HL-60/S4 (cell line): ENCODE measurements around the gene NKAIN2.

ENCODE experiments used
- in situ Hi-C: fragments of 300-500 bp; cut with MboI; formaldehyde crosslinking; loops from 2 replicates; pipeline ENCODE4 v1.14.3; 2022; ENCODE audit warnings: low sequenced_read_pairs

NKAIN2 gene

DNA sequence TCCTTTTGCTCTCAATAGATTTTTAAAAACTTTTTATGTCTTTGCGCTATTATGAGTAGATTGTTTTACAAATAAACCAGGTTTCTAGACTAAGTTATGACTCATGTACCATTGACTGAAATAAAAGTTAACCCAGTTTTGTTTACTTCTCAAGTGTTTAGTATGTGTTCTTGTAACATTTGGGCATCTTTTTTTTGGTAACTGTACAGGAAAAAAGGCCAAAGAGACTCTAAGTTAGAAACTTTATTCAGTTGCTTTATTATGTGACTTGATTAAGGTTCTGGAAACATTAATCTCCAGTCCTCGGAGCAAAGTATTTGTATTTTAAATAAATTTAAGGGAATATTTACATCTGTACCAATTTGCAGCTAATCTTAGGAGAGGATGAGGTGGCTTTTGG, 2.9 kb downstream of the NKAIN2 start:
- in situ Hi-C loops: no loop called here

DNA sequence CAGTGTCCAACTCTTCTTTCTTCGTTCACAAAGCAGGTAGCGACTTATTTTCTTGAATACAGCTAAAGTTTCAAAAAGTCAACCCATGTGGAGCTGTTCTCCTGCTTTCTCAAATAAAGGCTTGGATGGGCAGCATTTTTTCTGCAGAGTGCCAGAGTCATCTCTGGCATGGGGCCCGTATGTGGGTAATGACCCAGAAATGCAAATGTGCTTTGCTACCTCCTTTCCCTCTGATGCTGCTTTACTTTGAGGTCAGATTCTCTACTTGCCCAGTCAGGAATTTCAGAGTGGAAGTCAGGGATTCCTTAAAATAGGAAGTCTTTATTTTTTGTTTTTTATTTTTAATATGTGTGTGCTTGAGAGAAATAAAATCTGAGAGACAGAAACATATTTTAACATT, 4.9 kb downstream of the NKAIN2 start:
- in situ Hi-C loops: no loop called here

DNA sequence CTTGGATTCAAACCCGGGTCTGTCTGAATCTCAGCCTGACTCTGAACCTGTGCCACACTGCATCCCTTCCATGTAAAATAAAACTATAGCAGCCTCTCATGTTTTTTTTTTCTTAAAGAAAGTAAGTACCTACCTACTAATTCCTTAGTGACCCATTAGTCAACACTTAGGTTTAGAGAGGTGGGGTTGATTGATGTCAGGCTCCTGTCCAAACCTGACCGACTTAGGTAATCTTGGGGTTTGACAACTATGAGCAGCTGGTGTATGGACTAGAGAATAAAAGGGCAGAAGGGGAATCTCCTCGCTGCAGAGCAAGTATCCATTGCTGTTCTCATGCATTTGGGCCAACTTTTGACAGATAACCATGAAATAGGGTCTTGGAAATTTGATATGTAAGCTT, 6.5 kb downstream of the NKAIN2 start:
- in situ Hi-C loops: no loop called here

DNA sequence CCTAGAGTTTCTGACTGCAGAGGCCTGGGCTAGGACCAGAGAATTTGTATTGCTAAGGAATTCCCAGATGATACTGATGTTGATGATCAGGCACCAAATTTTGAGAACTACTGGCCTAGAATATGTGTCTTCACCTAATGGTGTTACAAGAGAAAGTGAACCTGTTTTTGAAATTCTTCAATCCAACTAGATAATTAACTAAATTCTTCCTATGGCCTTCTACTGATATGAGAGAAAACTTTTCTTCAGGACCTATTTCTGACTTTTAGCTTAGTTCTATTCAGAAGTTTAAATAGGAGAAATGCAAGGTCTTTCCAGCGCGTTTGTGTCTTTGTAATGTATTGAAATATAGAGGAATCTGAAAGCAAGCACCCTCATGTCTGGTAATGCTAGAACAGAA, 7.3 kb downstream of the NKAIN2 start:
- in situ Hi-C loops: no loop called here

GRCh38 chr6:123811378-123811777, 7.7 kb downstream of the NKAIN2 start:
- in situ Hi-C loops: no loop called here

DNA sequence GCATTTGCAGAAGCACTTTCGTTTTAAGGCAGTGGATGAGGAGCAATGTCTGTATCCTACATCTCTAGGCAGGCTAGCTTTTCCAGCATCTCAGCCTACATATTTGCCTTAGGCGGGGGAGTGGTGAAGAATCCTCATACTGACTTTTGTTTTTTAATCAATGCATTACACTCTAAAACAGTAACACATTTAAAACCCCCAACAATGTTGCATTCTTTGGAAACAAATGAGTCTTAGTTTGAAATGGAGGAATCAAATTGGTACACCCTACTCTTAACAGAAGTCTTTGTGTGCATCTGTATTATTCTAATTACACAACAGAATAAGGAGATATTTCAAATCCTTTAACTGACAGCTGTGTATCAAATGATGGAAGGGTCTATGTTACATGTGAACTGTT, 9.0 kb downstream of the NKAIN2 start:
- in situ Hi-C loops: no loop called here

DNA sequence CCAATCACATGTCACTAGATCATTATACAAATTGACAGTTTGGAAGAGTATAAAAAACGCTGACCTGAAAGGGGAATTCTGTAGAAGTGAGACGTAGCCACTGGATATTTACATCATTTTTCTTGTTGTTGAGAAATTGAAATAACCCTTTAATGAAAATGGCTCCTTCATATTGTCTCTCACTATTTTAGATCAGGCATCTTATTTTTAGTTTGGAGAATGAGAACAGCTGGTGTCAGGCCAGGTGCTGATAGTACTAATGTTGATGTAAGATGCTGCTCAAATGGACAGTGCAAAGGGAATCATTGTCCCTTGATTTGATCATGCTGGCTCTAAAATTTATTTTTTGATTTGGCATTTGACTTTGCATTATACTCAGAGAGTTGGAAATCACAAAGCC, 17.4 kb downstream of the NKAIN2 start:
- in situ Hi-C loops: no loop called here

- in situ Hi-C loops: no loop called here
These were observed 25.8 kb downstream of the NKAIN2 start for GRCh38 chr6:123829302-123829953.

DNA sequence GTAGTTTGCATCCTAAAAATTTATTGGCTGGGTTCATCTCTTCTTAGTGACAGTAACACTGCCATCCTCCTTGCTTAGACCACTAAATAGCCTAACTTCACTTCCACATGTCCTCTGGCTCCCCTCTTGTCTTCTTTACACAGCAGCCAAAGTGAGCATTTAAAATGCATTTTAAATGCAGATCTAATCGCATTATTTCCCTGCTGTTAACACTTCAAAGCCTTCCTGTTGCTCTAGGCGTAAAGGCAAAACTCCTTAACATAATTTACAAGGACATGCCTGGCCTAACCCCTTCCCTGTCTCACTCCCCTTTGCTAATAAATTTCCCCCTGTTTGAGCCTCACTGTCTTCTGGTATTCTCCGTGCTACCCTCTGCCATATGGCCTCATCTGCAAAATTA, 26.5 kb downstream of the NKAIN2 start:
- in situ Hi-C loops: no loop called here

DNA sequence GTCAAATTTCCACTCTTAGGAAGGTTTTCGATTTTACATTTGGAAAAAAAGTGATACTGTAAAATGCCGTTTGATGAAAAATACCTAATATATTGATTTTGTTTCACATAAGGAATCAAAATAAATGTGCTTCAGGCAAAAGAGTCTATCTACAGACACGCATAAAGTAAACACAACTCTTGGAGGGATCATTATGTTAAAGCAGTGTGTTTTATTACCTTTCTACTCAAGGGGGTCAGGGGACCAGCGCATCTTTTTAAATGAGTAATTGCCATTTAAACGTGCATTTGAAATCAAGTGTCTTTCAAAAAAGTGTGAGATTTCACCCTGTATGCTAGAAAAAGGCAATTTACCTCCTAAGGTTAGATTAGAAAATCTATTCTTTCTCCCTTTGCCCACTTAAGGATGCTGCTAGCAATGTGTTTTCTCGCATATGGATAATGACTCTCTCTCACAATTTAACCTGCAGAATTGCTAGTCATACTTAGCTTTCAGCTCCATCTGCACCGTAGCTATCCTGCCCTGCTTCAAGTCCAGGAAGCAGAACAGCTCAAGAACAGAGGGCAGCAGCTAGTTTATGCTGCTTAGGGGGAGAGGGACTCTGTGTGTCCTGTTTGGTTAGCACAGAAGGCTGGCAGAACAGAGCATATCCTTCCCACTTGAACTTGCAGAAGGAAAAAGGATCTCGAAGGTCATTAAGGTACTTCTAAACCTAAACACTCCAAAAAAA, 35.0 kb downstream of the NKAIN2 start:
- in situ Hi-C loops: no loop called here

DNA sequence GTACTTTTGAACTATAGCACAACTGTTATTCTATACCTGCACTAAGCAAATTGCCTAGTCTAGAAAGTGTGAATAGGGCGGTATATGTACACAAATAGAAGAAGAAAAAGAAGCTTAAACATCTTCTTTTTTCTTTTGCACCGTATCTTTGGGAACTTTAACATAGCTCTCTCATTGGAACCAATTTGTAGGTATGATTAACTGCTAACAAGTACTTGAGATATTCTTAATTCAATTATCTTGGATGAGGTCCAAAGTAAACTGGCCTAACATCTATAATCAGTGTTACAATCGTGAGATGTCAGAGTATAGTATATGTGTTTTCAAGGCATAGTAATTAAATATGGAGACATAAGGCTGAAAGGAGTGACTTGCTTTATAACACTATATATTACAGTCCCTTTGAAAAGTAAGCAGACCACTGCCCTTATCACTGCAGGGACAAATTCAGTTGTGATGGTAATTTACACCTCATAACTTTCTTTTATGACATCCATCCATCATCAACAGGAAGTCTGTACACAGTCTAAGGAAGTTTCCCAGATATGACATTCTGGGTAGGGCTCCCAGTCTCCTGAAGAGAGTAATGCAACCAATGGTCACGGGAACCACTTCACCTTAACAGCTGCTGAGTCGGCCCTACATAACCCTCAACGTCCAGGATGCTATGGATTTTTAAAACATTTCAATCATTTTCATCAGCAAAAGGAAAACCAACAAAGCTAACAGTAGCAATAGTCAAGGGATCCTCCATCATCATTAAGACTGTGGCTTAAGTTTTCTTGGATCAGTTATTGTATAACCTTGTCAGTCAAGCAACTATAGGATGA, 37.6 kb downstream of the NKAIN2 start:
- in situ Hi-C loops: no loop called here

GRCh38 chr6:123844011-123844410, 40.3 kb downstream of the NKAIN2 start:
- in situ Hi-C loops: no loop called here

DNA sequence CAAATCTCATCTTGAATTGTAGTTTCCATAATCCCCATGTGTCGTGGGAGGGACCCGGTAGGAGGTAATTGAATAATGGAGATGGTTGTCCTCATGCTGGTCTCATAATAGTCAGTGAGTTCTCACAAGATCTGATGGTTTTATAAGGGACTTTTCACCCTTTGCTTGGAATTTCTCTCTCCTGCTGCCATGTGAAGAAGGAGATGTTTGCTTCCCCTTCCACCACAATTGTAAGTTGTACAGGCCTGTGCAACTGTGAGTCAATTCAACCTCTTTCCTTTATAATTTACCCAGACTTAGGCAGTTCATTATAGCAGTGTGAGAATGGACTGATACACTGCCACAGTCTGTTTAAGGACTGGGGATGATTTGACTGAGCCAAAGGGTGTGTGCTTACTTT, 44.7 kb downstream of the NKAIN2 start:
- in situ Hi-C loops: no loop called here

- in situ Hi-C loops: no loop called here
These were observed 45.7 kb downstream of the NKAIN2 start for GRCh38 chr6:123849406-123849805.

DNA sequence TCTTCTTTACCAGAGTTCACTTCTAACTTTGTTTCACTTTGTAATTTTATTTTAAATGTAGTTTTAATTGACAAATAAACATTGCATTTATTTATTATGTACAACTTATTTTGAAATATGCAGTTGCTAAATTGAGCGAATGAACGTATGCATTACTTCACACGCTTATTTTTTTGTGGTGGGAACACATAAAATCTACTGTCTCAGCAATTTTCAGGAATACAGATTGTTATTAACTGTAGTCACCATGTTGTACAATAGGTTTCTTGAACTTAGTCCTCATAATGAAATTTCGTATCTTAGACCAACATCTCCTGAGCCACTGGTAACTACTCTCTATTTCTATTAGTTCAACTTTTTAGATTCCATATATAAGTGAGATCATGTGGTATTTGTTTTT, 46.9 kb downstream of the NKAIN2 start:
- in situ Hi-C loops: no loop called here

DNA sequence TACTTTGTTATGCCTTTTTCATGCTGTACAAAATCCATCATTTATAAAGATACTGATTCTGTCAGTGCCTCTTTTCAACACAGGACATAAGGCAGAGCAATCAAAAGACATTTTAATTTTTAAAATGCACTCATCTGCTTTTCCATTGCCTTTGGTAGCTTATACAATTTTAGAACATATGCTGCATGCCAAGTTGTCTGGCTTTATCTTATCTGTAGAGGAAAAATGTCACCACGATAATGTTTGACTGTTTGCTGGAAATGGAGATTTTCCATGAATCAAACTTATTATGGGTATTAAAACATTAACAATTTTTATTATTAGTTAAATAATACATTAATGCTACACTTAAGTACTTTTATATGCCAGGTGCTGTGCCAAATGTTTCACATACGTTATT, 50.5 kb downstream of the NKAIN2 start:
- in situ Hi-C loops: no loop called here

GRCh38 chr6:123855506-123855905, 51.8 kb downstream of the NKAIN2 start:
- in situ Hi-C loops: no loop called here

- in situ Hi-C loops: no loop called here
These were observed 55.6 kb downstream of the NKAIN2 start for GRCh38 chr6:123859291-123859690.

DNA sequence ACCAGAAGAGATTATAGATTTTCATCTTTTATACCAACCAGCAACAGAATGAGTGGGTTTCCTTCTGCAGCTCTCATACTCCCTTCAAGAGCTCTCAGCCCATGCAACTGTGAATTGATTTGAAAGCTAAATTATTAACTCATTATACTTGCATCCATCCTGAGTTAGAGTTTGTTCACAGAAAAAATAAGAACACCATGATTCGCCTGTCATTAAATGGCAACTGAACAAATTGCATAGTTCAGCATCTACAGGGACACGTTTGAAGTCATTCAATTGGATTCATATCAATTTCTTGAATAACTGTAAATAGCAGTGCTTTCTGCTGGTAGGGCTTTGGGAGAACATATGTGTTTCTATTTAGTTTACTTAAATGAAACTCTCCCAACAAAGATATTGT, 65.7 kb downstream of the NKAIN2 start:
- in situ Hi-C loops: no loop called here

DNA sequence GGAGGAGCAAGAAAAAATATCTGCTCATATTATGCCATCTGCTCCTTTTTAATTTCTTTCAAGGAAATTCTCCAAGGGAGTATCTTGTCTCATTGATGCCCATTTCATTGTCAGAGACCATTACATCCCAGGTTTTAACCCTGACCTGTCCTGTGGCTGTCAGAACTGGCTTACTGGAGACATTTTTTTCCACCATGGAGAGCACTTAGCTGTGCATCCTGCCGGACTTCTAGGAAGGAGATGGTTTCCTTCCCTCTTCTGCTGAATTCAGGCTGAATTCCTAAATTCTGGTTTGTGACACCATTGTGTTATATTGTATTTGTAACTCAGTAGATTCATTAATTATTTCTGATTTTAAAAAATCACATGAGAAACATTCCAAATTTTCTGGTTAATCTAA, 70.3 kb downstream of the NKAIN2 start:
- in situ Hi-C loops: no loop called here

GRCh38 chr6:123875784-123876183, 72.1 kb downstream of the NKAIN2 start:
- in situ Hi-C loops: no loop called here

DNA sequence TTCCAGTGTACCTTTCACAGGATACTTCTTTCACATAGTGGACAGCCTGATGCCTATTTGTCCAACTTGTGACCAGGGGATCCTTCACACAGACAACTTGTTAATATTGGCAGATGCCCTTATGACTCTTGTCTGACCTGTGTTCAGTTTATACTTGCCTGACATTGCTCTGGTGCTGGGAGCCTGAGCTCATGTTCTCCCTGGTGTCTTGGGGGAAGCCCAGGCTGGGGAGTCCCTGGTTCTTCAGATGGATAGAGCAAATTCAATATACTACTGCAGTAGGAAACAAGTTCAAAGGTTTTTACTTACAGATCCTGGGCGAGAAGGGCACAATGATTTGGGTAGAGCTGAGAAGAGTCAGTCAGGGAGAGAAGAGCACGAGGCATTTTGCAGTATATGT, 76.1 kb downstream of the NKAIN2 start:
- in situ Hi-C loops: no loop called here
